Activated T-cell treated with anti-CD3 and anti-CD28 coated beads, Interleukin-2, amount 50 U/mL, for 48 hours (primary cell): ENCODE results near the gene CAMKMT.

Source experiments
- DNase-seq, 2 experiments: peaks; one replicate each; pipeline ENCODE4 v3.0.0-alpha.2; 2020

CAMKMT gene

DNA sequence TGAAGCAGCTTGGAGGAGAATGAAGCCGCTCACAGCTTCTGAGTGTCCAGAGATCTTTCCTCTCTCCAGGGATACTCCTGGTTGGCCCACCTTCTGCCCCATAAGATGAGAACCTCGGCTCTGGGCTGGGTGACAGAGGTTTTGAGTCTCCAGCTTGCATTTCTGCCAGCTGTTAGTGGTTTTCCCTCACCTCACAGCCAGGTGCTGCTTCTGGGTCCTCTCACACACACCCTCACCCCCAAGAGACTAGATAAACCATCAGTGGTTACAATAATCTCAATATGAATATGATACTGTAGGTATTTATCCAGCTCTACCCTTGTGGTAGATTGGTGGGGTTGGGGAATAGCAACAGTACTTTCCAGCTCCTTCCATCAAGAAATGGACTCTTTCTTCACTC is 418.0 kb downstream of the CAMKMT start:
- no peak for DNase-seq

- no peak for DNase-seq
Measured at GRCh38 chr2:44780406-44780805, 418.7 kb downstream of the CAMKMT start.

GRCh38 chr2:44785433-44785832 is 423.7 kb downstream of the CAMKMT start:
- DNase-seq = no peak

DNA sequence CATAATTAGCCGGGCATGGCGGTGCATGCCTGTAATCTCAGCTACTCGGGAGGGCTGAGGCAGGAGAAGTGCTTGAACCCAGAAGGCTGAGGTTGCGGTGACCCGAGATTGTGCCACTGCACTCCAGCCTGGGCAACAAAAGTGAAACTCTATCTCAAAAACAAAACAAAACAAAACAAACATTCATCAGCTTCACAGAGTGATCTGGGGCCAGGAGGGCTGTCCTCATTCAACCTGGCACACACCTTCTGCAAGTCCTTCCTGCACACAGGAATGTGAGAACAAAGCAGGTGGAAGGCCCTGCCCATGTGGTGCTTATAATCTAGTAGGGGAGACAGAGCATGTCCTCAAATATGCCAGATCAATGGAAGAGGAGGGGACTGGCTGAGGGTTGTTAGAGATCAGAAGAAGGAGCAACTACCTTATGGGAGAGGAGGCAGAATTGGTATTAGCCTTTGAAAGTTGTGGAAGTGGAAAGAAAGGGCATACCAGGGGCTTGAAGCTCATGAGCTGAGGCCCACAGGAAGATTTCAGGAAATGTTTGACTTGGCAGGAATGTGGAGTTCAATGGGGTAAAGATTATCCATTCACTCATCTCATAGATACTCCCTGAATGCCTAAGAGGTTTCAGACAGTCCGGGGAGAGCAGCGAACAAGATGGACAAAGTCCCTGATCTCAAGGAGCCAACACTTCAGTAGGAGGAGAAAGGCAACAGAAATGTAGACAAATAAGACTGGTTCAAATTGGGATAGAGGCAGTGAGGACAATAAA is 424.5 kb downstream of the CAMKMT start:
- DNase-seq = no peak

- DNase-seq = no peak
Measured at GRCh38 chr2:44786817-44787214, 425.1 kb downstream of the CAMKMT start.

DNA sequence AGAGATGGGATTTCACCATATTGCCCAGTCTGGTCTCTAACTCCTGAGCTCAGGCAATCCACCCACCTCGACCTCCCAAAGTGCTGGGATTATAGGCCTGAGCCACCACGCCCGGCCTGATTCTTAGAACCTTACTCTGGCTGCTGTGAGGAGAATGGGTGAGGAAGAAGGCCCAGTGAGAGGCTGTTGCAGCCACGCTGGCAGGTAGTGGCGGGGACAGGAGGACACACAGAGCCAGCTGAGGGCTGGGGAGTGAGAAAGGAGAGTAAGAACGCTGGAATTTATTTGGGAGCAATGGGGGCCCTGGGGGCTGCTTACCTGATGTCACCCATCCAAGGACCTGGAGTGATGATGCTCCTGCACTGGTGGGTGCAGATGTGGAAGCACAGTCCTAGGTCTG is 425.9 kb downstream of the CAMKMT start:
- no peak for DNase-seq

DNA sequence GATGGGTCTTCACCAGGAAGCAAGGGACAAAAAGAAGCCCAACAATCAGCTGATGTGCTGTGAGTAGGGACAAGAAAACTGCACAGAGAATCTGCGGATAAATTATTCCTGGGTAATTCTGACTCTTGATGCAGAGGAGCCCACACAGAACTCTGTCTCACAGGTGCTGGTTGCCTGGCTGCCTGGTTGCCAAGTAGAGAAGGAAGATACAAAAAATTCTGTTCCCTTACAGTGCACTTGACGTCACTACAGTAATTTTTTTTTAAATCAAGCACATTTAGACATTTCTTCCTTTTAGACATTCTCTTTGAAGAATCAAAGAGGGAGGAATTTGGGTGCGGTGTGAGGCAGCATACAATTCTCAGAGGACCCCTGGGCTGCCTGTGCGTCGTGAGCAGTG is 427.7 kb downstream of the CAMKMT start:
- no peak for DNase-seq

GRCh38 chr2:44789971-44790721 is 428.4 kb downstream of the CAMKMT start:
- no peak for DNase-seq

DNA sequence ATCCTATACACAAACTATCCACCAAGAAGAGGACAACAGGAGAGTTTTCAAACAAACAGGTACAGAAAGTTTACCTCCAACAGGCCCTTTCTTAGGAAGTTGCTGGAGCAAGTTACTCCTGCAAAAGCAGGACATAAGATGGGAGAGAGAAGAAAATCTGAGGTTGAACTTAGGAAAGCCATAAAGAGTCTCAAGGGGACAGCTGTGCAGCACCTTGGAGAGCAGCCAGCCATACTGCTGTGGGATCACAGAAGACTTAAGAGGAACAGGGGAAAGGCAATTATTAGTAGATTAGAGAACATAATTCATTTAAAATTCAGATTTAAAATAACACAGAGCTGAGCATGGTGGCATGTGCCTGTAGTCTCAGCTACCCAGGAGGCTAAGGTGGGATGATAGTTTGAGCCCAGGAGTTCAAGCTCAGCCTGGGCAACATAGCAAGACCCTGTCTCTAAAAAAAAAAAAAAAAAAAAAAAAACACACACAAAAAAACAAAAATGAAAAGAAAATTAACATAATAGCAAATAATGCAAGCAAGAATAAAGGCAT is 431.6 kb downstream of the CAMKMT start:
- DNase-seq = no peak

GRCh38 chr2:44796771-44797170 is 435.0 kb downstream of the CAMKMT start:
- DNase-seq = no peak

DNA sequence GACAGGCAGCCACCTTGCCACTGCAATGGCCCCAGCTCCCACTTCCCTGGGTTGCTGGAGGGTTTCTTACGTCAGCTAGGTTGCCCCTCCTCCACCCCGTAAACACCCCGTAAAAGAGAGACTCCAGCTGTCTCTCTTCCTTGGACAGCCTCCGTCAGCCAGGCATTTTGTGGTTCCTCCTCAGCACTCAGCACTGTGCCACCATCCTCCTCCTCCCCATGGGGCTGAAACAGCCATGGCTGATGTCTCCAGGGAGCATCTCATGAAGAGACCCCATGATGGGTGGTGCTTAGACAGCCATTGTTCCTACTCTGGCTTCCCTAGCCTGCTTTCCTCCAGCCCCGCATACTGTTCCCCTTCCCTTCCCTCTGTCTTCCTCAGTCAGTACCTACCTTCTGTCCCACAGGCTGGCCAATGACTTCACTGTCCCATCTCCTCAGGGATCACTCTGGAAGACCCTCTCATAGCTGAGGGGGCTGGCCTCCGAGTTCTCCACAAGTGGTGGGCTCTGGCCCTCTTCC is 436.5 kb downstream of the CAMKMT start:
- no peak for DNase-seq

- DNase-seq = no peak
Measured at GRCh38 chr2:44799105-44799504, 437.4 kb downstream of the CAMKMT start.

GRCh38 chr2:44799754-44800153 is 438.0 kb downstream of the CAMKMT start:
- DNase-seq = no peak

GRCh38 chr2:44801289-44801840 is 439.6 kb downstream of the CAMKMT start:
- no peak for DNase-seq

GRCh38 chr2:44801841-44802776 is 440.4 kb downstream of the CAMKMT start:
- DNase-seq = peak in 1 of 2 experiments; percentile 23

- peak in 1 of 2 experiments; percentile 20 for DNase-seq
Measured at GRCh38 chr2:44802777-44803424, 441.2 kb downstream of the CAMKMT start.

GRCh38 chr2:44804406-44805265 is 442.9 kb downstream of the CAMKMT start:
- DNase-seq = no peak

DNA sequence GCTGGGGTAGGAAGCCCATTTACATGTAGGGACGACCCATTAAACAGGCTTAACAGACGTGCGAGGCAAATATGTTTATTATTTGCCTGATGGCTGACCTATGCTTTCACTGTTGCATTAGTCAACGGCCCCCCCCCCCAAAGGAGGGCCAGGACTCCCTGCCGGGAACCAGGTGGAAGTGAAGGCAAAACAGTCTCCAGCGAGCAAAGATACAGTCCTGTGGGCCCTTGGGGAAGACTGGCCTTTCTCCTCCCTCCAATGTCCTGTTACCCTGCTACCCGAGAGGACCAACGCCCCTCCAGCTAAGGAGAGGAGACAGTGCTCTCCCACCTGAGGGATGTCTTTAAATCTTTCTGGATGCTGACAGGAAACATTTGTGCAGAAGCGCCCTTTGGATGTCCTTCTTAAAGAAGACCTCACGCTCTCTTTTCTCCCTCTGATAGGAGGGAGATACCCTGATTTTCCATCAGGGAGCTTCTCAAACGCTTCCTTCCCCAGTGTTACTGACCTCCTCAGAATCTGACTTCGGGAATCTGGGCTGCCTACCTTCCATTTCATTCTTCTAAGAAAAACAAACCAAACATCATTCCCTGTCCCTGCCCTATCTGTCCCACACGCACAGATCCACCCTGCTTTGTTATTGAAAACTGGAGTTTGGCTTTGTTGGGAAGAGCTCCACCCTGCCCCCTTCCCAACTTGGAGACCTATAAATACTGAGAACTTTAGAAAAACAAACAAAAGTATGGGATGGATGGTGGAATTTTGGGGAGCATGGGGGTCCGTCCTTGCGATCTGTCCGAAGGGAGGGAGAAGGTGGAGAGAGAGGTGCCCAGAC is 443.9 kb downstream of the CAMKMT start:
- no peak for DNase-seq

DNA sequence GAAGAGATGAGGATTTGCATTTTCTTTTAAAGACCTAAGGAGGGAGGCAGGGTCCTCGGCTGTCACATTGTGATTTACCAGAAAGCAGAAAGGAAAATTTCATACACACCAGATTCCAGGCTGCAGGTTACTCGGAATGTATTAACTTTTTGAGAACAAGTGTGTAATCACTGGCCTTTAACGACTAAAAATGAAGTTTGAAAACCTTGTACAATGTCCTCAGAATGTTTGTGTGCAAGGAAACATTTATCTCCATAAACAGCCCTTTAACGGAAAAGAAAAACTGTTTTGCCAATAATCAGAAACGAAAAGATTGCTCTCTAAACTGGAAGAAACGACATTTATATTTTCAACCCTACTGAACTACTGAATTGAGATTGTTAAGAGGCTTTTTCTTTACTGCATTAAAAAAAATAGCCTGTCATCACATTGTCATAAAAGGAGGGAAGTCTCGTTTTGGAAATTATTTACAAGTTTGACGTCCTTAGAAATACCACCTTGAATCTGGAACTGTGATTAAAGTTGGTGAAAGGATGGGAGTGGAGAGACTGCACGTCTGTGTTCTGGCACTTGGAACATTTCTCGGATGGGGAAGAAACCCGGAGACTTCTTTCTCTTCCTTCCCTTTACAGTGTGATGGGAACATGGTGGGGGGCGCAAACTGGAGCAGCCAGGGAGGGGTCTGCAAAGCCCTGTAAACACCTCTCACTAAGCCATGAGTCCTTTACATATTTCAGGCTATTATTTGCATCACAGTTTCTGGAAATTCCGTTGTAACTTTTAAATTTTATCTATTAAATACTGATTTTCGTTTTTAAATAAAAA is 445.7 kb downstream of the CAMKMT start:
- DNase-seq = no peak
